RWPE2 (cell line): Measurements from ENCODE around the gene SRC.

Source experiments
- ATAC-seq: fragments of 200-7000 bp; cut with Tn5 transposase; 3 replicates; pipeline ENCODE4 v1.9.1; 2021; ENCODE audit warnings: low read depth
- DNase-seq: peaks from one replicate; pipeline ENCODE4 v3.0.0-alpha.2; 2020; ENCODE audit warnings: low spot score
- H3K27ac ChIP-seq: fragments of 450-650 bp; 2 replicates; pipeline ENCODE4 v1.5.1; 2017; ENCODE audit warnings: mild to moderate bottlenecking; ENCODE audit not compliant: poor library complexity, severe bottlenecking
- H3K27me3 ChIP-seq: fragments of 250-450 bp; sonication (Bioruptor Pico); 2 replicates; pipeline ENCODE4 v1.5.1; 2021; ENCODE audit warnings: mild to moderate bottlenecking, moderate library complexity; ENCODE audit not compliant: insufficient read depth, poor library complexity, severe bottlenecking
- H3K36me3 ChIP-seq: fragments of 250-450 bp; sonication (Bioruptor Pico); 2 replicates; pipeline ENCODE4 v1.5.1; 2020; ENCODE audit warnings: low read depth, mild to moderate bottlenecking, moderate library complexity
- H3K4me1 ChIP-seq: fragments of 250-450 bp; sonication (Bioruptor Pico); 2 replicates; pipeline ENCODE4 v1.5.1; 2021; ENCODE audit warnings: mild to moderate bottlenecking, moderate library complexity; ENCODE audit not compliant: insufficient read depth, poor library complexity, severe bottlenecking
- H3K4me3 ChIP-seq: fragments of 250-450 bp; sonication (Bioruptor Pico); 2 replicates; pipeline ENCODE4 v1.5.1; 2021; ENCODE audit warnings: mild to moderate bottlenecking, moderate library complexity; ENCODE audit not compliant: severe bottlenecking
- H3K9me3 ChIP-seq: fragments of 250-450 bp; sonication (Bioruptor Pico); 2 replicates; pipeline ENCODE4 v1.5.1; 2021; ENCODE audit warnings: mild to moderate bottlenecking, moderate library complexity; ENCODE audit not compliant: severe bottlenecking
- TF ChIP-seq, protein P1 (sequence below): fragments of 450-650 bp; IDR thresholded peaks from one replicate; pipeline ENCODE4 v1.5.1; 2017; ENCODE audit warnings: mild to moderate bottlenecking, moderate library complexity; ENCODE audit not compliant: poor library complexity, severe bottlenecking

SRC gene

DNA sequence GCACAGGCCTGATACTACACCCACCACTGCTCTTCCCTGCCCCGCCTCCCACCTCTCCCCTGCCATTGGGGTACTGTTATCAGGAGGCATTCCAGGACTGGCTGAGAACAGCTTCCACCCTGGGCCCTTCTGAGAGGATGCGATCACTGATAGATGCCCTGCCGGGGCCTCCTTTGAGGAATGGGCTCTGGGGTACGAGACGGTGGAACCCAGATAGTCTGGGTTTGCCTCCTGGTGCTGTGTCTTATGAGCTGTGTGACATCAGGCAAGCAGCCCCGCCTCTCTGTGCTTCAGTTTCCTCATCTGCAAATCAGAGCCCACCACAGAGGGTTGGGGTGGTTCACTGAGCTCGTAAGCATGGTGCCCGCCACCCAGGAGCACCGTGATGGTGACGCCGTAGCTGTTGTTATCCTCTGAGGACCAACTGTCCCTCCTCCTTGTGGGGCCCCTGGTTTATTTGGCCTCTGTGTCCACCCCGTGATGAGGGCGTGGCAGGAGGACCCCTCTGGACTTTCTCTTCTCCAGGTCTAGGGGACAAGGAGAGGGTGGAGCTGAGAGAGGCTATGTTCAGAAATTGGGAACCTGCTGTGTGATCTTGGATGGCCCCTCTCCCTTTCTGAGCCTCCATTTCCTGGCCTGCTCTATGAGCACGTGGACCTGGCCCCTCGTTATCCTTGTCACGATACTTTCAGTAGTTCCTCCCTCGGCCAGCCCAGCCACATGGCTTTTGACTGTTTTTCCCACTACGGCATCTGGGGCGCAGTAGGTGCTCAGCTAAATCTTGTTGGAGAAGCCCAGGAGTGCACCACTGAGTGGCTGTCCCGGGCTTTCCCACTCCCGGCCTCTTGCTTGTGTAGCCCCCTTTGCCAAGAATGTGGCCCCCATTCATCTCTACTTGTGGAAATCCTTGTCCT lies 18.3 kb downstream of the SRC start:
- no peak for ATAC-seq
- Histone ChIP-seq H3K27me3 (no peaks in the 10 kb centered on the region), H3K27ac (no peak overlapping the region), H3K4me1 (peaks cover 7% of the 10 kb centered on the region), H3K9me3 (no peaks in the 10 kb centered on the region), H3K4me3 (no peak overlapping the region), H3K36me3 (peaks cover 63% of the 10 kb centered on the region)
- DNase-seq: peak; percentile 83
- TF ChIP-seq, protein P1, sequence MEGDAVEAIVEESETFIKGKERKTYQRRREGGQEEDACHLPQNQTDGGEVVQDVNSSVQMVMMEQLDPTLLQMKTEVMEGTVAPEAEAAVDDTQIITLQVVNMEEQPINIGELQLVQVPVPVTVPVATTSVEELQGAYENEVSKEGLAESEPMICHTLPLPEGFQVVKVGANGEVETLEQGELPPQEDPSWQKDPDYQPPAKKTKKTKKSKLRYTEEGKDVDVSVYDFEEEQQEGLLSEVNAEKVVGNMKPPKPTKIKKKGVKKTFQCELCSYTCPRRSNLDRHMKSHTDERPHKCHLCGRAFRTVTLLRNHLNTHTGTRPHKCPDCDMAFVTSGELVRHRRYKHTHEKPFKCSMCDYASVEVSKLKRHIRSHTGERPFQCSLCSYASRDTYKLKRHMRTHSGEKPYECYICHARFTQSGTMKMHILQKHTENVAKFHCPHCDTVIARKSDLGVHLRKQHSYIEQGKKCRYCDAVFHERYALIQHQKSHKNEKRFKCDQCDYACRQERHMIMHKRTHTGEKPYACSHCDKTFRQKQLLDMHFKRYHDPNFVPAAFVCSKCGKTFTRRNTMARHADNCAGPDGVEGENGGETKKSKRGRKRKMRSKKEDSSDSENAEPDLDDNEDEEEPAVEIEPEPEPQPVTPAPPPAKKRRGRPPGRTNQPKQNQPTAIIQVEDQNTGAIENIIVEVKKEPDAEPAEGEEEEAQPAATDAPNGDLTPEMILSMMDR: no peak

GRCh38 chr20:37364927-37365272 lies 19.0 kb downstream of the SRC start:
- no peaks in the 10 kb centered on the region for H3K27me3 ChIP-seq
- peaks cover 69% of the 10 kb centered on the region for H3K36me3 ChIP-seq
- TF ChIP-seq, protein P1: no peak
- peak; percentile 30; the same call in 2 of the 3 replicates for ATAC-seq
- H3K9me3 ChIP-seq: no peaks in the 10 kb centered on the region
- no peak overlapping the region for H3K4me3 ChIP-seq
- H3K27ac ChIP-seq: no peak overlapping the region
- peak; percentile 67 for DNase-seq
- H3K4me1 ChIP-seq: peaks cover under 1% of the 10 kb centered on the region

DNA sequence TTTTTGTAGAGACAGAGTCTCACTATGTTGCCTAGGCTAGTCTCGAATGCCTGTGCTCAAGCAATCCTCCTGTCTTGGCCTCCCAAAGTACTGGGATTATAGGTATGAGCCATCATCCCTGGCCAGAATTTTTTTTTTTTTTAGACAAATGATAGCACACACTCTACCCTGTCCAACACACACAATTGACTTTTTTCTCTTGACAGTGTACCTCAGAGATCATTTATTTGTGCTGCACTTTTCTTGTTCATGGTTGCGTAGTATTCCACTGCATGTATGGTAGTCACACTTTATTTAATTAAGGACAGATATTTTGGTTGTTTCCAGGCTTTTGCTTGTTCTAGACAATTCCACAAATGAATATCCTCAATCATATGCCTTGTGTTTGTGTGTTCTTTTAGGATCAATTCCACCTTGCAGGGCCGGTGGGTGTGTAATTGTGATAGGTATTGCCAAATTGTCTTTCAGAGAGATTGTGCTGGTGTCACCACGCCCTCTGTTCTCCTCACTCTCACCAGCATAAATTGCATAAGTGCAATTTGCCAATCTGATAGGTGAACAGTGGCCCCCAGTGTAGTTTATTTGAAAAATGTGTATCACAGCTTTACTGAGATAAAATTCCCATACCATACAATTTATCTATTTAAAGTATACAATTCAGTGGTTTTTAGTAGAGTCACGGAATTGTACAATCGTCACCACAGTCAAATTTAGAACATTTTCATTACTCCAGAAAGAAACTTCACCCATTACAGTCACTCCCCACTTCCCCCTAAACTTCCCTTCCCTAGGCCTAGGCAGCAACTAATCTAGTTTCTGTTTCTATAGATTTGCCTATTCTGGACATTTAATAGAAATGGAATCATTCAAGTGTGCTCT lies 20.1 kb downstream of the SRC start:
- DNase-seq (no peak), ATAC-seq (no peak)
- TF ChIP-seq, protein P1: no peak
- no peaks in the 10 kb centered on the region for H3K27me3 ChIP-seq
- H3K36me3 ChIP-seq: peaks cover 73% of the 10 kb centered on the region
- H3K4me1 ChIP-seq: peaks cover 6% of the 10 kb centered on the region
- no peaks in the 10 kb centered on the region for H3K9me3 ChIP-seq
- H3K27ac ChIP-seq: no peak overlapping the region
- H3K4me3 ChIP-seq: no peak overlapping the region

DNA sequence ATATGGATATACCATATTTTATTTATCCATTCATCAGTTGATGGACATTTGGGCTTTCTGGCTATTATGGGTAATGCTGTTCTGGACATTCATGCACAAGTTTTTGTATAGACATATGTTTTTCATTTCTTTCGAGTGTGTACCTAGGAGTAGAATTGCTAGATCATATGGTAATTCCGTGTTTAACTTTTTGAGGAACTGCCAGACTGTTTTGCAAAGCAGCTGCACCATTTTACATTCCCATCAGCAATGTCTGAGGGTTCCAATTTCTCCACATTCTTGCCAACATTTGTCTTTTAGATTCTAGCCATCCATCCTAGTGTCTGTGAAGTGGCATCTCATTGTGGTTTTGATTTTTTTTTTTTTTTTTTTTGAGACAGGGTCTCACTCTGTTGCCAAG lies 20.8 kb downstream of the SRC start:
- Histone ChIP-seq H3K27ac (no peak overlapping the region), H3K9me3 (no peaks in the 10 kb centered on the region), H3K27me3 (no peaks in the 10 kb centered on the region), H3K4me3 (no peak overlapping the region), H3K4me1 (peaks cover 11% of the 10 kb centered on the region), H3K36me3 (peaks cover 78% of the 10 kb centered on the region)
- no peak for ATAC-seq
- TF ChIP-seq, protein P1: no peak
- DNase-seq: no peak
